HCT116 (cell line): ENCODE results near the gene GUCA1C. TPM values are rescaled to one million over a fixed set of nuclear protein-coding genes. Genes with fewer than 3 reads are reported as not detected.

ENCODE experiments used
- ATAC-seq: fragments of 200-7000 bp; cut with Tn5 transposase; 2 replicates; pipeline ENCODE4 v1.9.1; 2020; ENCODE audit warnings: mild to moderate bottlenecking, moderate library complexity
- BruUV-seq: library from RNA; stranded (reverse); fragments of 400-500 nt; replicated peaks from 2 replicates; lab custom pipeline; 2021; lab: Mats Ljungman, UMichigan
- CTCF ChIA-PET: fragments of 300-600 bp; sonication (Branson Sonifier 250); formaldehyde crosslinking; loops from one replicate; lab custom pipeline; 2021; ENCODE audit warnings: antibody characterized with exemption; lab: Charles Lee
- POLR2A ChIA-PET: fragments of 300-600, 350-600 bp; sonication (Branson Sonifier 250); formaldehyde crosslinking; loops from one replicate; lab custom pipeline; 2021; ENCODE audit warnings: antibody characterized with exemption; lab: Charles Lee
- RAD21 ChIA-PET, 2 experiments: fragments of 300-600 bp; sonication (Branson Sonifier 250); formaldehyde crosslinking; loops; one replicate each; lab custom pipeline; 2023; ENCODE audit warnings: low total read pairs in 2 of 2; ENCODE audit not compliant: uncharacterized antibody in 2 of 2, unreplicated experiment in 2 of 2, low non-redundant PET in 1 of 2; lab: Charles Lee
- DNase-seq: peaks from one replicate; pipeline ENCODE4 v3.0.0-alpha.2; 2010; ENCODE audit warnings: low read depth, low spot score
- H2AFZ ChIP-seq: fragments of 200-600 bp; shearing (Covaris generic), sonication (generic); 2 replicates; pipeline ENCODE4 v1.6.1; 2017; ENCODE audit warnings: low read depth, mixed run types, mixed read lengths, antibody characterized with exemption, low read length; ENCODE audit not compliant: poor library complexity, severe bottlenecking
- H3K27ac ChIP-seq: 2 replicates; pipeline ENCODE4 v1.5.1; 2012; ENCODE audit warnings: low read depth, low read length
- H3K27me3 ChIP-seq: fragments of 200-600 bp; sonication (generic); 2 replicates; pipeline ENCODE4 v1.6.1; 2016; ENCODE audit warnings: mixed run types, low read length, mixed read lengths; ENCODE audit not compliant: insufficient read depth
- H3K36me3 ChIP-seq, 2 experiments: fragments of 200-500 bp in 1 of 2; fragments of 200-600 bp in 1 of 2; sonication (Bioruptor generic) in 1 of 2; sonication (generic) in 1 of 2; 2 replicates each; pipeline versions ENCODE4 v1.5.1 to v1.6.1; 2014 to 2016; ENCODE audit warnings: low read length in 2 of 2, inconsistent platforms in 1 of 2, mixed read lengths in 1 of 2, mixed run types in 1 of 2; ENCODE audit not compliant: insufficient read depth in 2 of 2, control insufficient read depth in 1 of 2
- H3K4me1 ChIP-seq, 2 experiments: fragments of 200-600 bp in 1 of 2; sonication (generic) in 1 of 2; 2 replicates each; pipeline versions ENCODE4 v1.5.1 to v1.6.1; 2012 to 2017; ENCODE audit warnings: low read length in 2 of 2, inconsistent platforms in 1 of 2, mild to moderate bottlenecking in 1 of 2, mixed read lengths in 1 of 2, mixed run types in 1 of 2, moderate library complexity in 1 of 2; ENCODE audit not compliant: insufficient read depth in 2 of 2, control insufficient read depth in 1 of 2
- H3K4me2 ChIP-seq: fragments of 200-600 bp; sonication (generic); 2 replicates; pipeline ENCODE4 v1.6.1; 2017; ENCODE audit warnings: mixed run types, low read length, mixed read lengths
- H3K4me3 ChIP-seq, 2 experiments: fragments of 200-600 bp in 1 of 2; sonication (generic) in 1 of 2; replicated peaks in 1 of 2; 2 replicates each; pipeline ENCODE4 v1.5.1; 2011 to 2016; ENCODE audit warnings: low read length in 2 of 2, control low read depth in 1 of 2, low read depth in 1 of 2, mild to moderate bottlenecking in 1 of 2, mixed read lengths in 1 of 2, mixed run types in 1 of 2
- H3K79me2 ChIP-seq: fragments of 200-600 bp; sonication (generic); 2 replicates; pipeline ENCODE4 v1.6.1; 2017; ENCODE audit warnings: mild to moderate bottlenecking, mixed run types, low read length, moderate library complexity, mixed read lengths; ENCODE audit not compliant: insufficient read depth
- H3K9ac ChIP-seq: fragments of 200-600 bp; sonication (generic); 2 replicates; pipeline ENCODE4 v1.6.1; 2016; ENCODE audit warnings: low read length, mixed read lengths
- H3K9me2 ChIP-seq: fragments of 200-600 bp; sonication (generic), shearing (Covaris generic); 2 replicates; pipeline ENCODE4 v1.6.1; 2017; ENCODE audit warnings: mixed run types, mild to moderate bottlenecking, moderate library complexity; ENCODE audit not compliant: insufficient read depth
- H3K9me3 ChIP-seq, 2 experiments: fragments of 200-500 bp in 1 of 2; fragments of 200-600 bp in 1 of 2; sonication (Bioruptor generic) in 1 of 2; sonication (generic) in 1 of 2; 2 replicates each; pipeline ENCODE4 v1.6.1; 2014 to 2017; ENCODE audit warnings: low read length in 2 of 2, mixed read lengths in 2 of 2, inconsistent platforms in 1 of 2, low read depth in 1 of 2, mild to moderate bottlenecking in 1 of 2, mixed run types in 1 of 2, moderate library complexity in 1 of 2; ENCODE audit not compliant: control insufficient read depth in 1 of 2, insufficient read depth in 1 of 2
- H4K20me1 ChIP-seq: fragments of 200-600 bp; sonication (generic), shearing (Covaris generic); 2 replicates; pipeline ENCODE4 v1.6.1; 2017; ENCODE audit warnings: mixed run types, mild to moderate bottlenecking, moderate library complexity; ENCODE audit not compliant: insufficient read depth
- CBX3 ChIP-seq: IDR thresholded peaks from 2 replicates; pipeline ENCODE4 v1.6.1; 2012; ENCODE audit warnings: low read depth
- EGR1 ChIP-seq: IDR thresholded peaks from 2 replicates; pipeline ENCODE4 v1.6.1; 2012; ENCODE audit warnings: low read depth
- ELF1 ChIP-seq: IDR thresholded peaks from 2 replicates; pipeline ENCODE4 v1.6.1; 2012; ENCODE audit warnings: low read depth, borderline replicate concordance
- EZH2phosphoT487 ChIP-seq: fragments of 200-600 bp; IDR thresholded peaks from 2 replicates; pipeline ENCODE4 v1.6.1; 2018; ENCODE audit warnings: antibody characterized with exemption, borderline replicate concordance
- FOSL1 ChIP-seq: IDR thresholded peaks from 2 replicates; pipeline ENCODE4 v1.6.1; 2012; ENCODE audit warnings: low read depth
- MAX ChIP-seq: IDR thresholded peaks from 2 replicates; pipeline ENCODE4 v1.6.1; 2012
- POLR2A ChIP-seq: IDR thresholded peaks from 2 replicates; pipeline ENCODE4 v1.7.0; 2011; ENCODE audit warnings: borderline replicate concordance; ENCODE audit not compliant: insufficient read depth, insufficient read length; ENCODE audit errors: extremely low read depth
- POLR2AphosphoS5 ChIP-seq: IDR thresholded peaks from 2 replicates; pipeline ENCODE4 v1.6.1; 2011; ENCODE audit warnings: mild to moderate bottlenecking, low read depth, low read length, moderate library complexity
- SIN3A ChIP-seq: IDR thresholded peaks from 2 replicates; pipeline ENCODE4 v1.6.1; 2012; ENCODE audit warnings: low read depth
- SP1 ChIP-seq: IDR thresholded peaks from 2 replicates; pipeline ENCODE4 v1.6.1; 2012; ENCODE audit warnings: low read depth
- TCF7L2 ChIP-seq: IDR thresholded peaks from 2 replicates; pipeline ENCODE4 v1.7.0; 2011; ENCODE audit warnings: borderline replicate concordance, inconsistent platforms; ENCODE audit not compliant: insufficient read depth, insufficient read length; ENCODE audit errors: extremely low read depth
- YY1 ChIP-seq: IDR thresholded peaks from 2 replicates; pipeline ENCODE4 v1.6.1; 2011; ENCODE audit warnings: low read length, low read depth, moderate library complexity, mild to moderate bottlenecking; ENCODE audit not compliant: insufficient replicate concordance; ENCODE audit errors: extremely low read depth
- ZFX ChIP-seq: fragments of 450-650 bp; IDR thresholded peaks from 2 replicates; pipeline ENCODE4 v1.6.1; 2017
- ZNF274 ChIP-seq: fragments of 200-500 bp; sonication (Bioruptor generic); IDR thresholded peaks from 2 replicates; pipeline ENCODE4 v1.6.1; 2014; ENCODE audit warnings: mild to moderate bottlenecking, low read depth, low read length, inconsistent platforms
- intact Hi-C: fragments of 100-400 bp; cut with micrococcal nuclease; formaldehyde crosslinking; loops from 2 replicates; pipeline ENCODE4 v1.10.0; 2022
- total RNA-seq: library from RNA; stranded (reverse); gene quantifications from one replicate; pipeline ENCODE4 v1.2.1, GENCODE V29; 2021; ENCODE audit not compliant: unreplicated experiment
- TF ChIP-seq, protein P1 (sequence below), 3 experiments: fragments of 200-600 bp in 1 of 3; sonication (generic) in 1 of 3; IDR thresholded peaks in 2 of 3; conservative IDR thresholded peaks in 1 of 3; 2 replicates each; pipeline ENCODE4 v1.5.1; 2012 to 2017; ENCODE audit warnings: low read depth in 2 of 3, low read length in 2 of 3, antibody characterized with exemption in 1 of 3, borderline replicate concordance in 1 of 3, control low read depth in 1 of 3, mild to moderate bottlenecking in 1 of 3, mixed read lengths in 1 of 3, mixed run types in 1 of 3, moderate library complexity in 1 of 3; ENCODE audit not compliant: insufficient read depth in 1 of 3
- TF ChIP-seq, protein P2 (sequence below): IDR thresholded peaks from 2 replicates; pipeline ENCODE4 v1.6.1; 2011; ENCODE audit warnings: mild to moderate bottlenecking, low read length, moderate library complexity; ENCODE audit not compliant: insufficient replicate concordance; ENCODE audit errors: extremely low read depth
- TF ChIP-seq, protein P3 (sequence below): IDR thresholded peaks from 2 replicates; pipeline ENCODE4 v1.6.1; 2012; ENCODE audit warnings: low read depth
- TF ChIP-seq, protein P4 (sequence below): IDR thresholded peaks from 2 replicates; pipeline ENCODE4 v1.6.1; 2012

Gene GUCA1C
- total RNA-seq, 1 experiment from 2014 or later = not detected

DNA sequence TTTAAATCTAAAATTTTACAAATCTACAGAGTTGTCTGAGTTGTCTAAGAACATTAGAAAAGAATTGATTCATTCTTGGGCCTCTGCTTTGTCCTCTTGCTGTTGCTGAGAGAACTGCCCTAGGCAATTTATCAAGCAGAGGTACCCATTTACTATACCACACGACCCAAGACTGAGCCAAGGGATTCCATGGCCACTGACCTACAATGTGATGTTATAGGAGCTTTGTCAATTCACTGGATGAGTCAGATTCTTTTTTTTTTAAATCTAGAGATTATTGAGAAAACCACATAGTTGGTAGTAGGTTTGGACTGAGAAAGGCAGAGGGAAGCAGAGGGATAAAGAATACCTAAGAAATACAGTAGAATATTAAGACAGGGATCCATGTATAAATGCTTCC is 75.8 kb downstream of the GUCA1C start:
- Histone ChIP-seq H3K9me2 (no peaks in the 10 kb centered on the region), H3K36me3 (no peaks in the 10 kb centered on the region), H3K9me3 (no peaks in the 10 kb centered on the region), H3K9ac (no peak overlapping the region), H3K4me1 (no peaks in the 10 kb centered on the region), H3K4me3 (no peak overlapping the region), H2AFZ (no peak overlapping the region), H3K79me2 (no peaks in the 10 kb centered on the region), H3K27me3 (no peaks in the 10 kb centered on the region; the same call in 1 of the 2 replicates)
- BruUV-seq = no TSS peak
- ChIA-PET POLR2A (no interaction called here), CTCF (interaction anchor here (1.2 kb wide), 1 partner anchor 60 kb away, joined by 3 read pairs; no protein-coding TSS in a partner anchor), RAD21 (no interaction called here)
- intact Hi-C loops = no loop called here
- no peak for DNase-seq
- no peak for ATAC-seq
- no peak for TF ChIP-seq POLR2AphosphoS5
- no peak for TF ChIP-seq MAX
- TF ChIP-seq, protein P1, sequence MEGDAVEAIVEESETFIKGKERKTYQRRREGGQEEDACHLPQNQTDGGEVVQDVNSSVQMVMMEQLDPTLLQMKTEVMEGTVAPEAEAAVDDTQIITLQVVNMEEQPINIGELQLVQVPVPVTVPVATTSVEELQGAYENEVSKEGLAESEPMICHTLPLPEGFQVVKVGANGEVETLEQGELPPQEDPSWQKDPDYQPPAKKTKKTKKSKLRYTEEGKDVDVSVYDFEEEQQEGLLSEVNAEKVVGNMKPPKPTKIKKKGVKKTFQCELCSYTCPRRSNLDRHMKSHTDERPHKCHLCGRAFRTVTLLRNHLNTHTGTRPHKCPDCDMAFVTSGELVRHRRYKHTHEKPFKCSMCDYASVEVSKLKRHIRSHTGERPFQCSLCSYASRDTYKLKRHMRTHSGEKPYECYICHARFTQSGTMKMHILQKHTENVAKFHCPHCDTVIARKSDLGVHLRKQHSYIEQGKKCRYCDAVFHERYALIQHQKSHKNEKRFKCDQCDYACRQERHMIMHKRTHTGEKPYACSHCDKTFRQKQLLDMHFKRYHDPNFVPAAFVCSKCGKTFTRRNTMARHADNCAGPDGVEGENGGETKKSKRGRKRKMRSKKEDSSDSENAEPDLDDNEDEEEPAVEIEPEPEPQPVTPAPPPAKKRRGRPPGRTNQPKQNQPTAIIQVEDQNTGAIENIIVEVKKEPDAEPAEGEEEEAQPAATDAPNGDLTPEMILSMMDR (IDR thresholded peaks at IDR 0.05 in 2 of 3, conservative IDR thresholded peaks at IDR 0.05 in 1 of 3; ENCODE audit: borderline replicate concordance in 1 of 3, insufficient read depth in 1 of 3, low read depth in 2 of 3, low read length in 2 of 3) = no peak
- TF ChIP-seq POLR2A = no peak
- TF ChIP-seq, protein P2, sequence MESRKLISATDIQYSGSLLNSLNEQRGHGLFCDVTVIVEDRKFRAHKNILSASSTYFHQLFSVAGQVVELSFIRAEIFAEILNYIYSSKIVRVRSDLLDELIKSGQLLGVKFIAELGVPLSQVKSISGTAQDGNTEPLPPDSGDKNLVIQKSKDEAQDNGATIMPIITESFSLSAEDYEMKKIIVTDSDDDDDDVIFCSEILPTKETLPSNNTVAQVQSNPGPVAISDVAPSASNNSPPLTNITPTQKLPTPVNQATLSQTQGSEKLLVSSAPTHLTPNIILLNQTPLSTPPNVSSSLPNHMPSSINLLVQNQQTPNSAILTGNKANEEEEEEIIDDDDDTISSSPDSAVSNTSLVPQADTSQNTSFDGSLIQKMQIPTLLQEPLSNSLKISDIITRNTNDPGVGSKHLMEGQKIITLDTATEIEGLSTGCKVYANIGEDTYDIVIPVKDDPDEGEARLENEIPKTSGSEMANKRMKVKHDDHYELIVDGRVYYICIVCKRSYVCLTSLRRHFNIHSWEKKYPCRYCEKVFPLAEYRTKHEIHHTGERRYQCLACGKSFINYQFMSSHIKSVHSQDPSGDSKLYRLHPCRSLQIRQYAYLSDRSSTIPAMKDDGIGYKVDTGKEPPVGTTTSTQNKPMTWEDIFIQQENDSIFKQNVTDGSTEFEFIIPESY = no peak
- no peak for TF ChIP-seq EGR1
- TF ChIP-seq SP1 = no peak
- TF ChIP-seq ZNF274 = no peak
- no peak for TF ChIP-seq FOSL1
- TF ChIP-seq ELF1 = no peak
- no peak for TF ChIP-seq CBX3
- TF ChIP-seq EZH2phosphoT487 = no peak
- TF ChIP-seq TCF7L2 = no peak
- no peak for TF ChIP-seq YY1
- TF ChIP-seq SIN3A = no peak
- TF ChIP-seq, protein P3, sequence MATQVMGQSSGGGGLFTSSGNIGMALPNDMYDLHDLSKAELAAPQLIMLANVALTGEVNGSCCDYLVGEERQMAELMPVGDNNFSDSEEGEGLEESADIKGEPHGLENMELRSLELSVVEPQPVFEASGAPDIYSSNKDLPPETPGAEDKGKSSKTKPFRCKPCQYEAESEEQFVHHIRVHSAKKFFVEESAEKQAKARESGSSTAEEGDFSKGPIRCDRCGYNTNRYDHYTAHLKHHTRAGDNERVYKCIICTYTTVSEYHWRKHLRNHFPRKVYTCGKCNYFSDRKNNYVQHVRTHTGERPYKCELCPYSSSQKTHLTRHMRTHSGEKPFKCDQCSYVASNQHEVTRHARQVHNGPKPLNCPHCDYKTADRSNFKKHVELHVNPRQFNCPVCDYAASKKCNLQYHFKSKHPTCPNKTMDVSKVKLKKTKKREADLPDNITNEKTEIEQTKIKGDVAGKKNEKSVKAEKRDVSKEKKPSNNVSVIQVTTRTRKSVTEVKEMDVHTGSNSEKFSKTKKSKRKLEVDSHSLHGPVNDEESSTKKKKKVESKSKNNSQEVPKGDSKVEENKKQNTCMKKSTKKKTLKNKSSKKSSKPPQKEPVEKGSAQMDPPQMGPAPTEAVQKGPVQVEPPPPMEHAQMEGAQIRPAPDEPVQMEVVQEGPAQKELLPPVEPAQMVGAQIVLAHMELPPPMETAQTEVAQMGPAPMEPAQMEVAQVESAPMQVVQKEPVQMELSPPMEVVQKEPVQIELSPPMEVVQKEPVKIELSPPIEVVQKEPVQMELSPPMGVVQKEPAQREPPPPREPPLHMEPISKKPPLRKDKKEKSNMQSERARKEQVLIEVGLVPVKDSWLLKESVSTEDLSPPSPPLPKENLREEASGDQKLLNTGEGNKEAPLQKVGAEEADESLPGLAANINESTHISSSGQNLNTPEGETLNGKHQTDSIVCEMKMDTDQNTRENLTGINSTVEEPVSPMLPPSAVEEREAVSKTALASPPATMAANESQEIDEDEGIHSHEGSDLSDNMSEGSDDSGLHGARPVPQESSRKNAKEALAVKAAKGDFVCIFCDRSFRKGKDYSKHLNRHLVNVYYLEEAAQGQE = no peak
- TF ChIP-seq, protein P4, sequence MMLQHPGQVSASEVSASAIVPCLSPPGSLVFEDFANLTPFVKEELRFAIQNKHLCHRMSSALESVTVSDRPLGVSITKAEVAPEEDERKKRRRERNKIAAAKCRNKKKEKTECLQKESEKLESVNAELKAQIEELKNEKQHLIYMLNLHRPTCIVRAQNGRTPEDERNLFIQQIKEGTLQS = no peak
- TF ChIP-seq ZFX = no peak
- TF ChIP-seq, all 23 proteins: peak for 0
- Histone ChIP-seq H4K20me1 (no peaks in the 10 kb centered on the region), H3K4me2 (no peak overlapping the region), H3K27ac (no peak overlapping the region)
